Measurements from ENCODE around the gene ARHGAP22.

- no peak for TF ChIP-seq GATA2 (IDR thresholded peaks at IDR 0.05; ENCODE audit: low read depth, low read length)
- TF ChIP-seq GATA3 (IDR thresholded peaks at IDR 0.05; ENCODE audit: low read depth, low read length): no peak
These were observed 110.8 kb downstream of the ARHGAP22 start for GRCh38 chr10:48494073-48494472.
